Measurements from ENCODE around the gene SPATA9.
"Not testable (repeated sequence)": the region's sequence is repeated elsewhere in the genome, so short reads cannot be mapped to it uniquely, and the experiment has no call there.

DNA sequence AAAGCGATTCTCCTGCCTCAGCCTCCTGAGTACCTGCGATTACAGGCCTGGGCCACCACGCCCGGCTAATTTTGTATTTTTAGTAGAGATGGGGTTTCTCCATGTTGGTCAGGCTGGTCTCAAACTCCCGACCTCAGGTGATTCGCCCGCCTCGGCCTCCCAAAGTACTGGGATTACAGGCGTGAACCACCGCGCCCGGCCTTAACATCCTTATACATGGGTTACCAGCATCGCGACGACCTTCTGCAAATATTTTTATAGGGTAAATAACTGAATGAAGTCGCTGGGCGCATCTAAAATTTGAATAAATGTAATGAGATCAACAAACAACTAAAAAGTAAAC is 36.6 kb downstream of the SPATA9 start:
- TF ChIP-seq, protein P1, sequence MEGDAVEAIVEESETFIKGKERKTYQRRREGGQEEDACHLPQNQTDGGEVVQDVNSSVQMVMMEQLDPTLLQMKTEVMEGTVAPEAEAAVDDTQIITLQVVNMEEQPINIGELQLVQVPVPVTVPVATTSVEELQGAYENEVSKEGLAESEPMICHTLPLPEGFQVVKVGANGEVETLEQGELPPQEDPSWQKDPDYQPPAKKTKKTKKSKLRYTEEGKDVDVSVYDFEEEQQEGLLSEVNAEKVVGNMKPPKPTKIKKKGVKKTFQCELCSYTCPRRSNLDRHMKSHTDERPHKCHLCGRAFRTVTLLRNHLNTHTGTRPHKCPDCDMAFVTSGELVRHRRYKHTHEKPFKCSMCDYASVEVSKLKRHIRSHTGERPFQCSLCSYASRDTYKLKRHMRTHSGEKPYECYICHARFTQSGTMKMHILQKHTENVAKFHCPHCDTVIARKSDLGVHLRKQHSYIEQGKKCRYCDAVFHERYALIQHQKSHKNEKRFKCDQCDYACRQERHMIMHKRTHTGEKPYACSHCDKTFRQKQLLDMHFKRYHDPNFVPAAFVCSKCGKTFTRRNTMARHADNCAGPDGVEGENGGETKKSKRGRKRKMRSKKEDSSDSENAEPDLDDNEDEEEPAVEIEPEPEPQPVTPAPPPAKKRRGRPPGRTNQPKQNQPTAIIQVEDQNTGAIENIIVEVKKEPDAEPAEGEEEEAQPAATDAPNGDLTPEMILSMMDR (IDR thresholded peaks at IDR 0.05; ENCODE audit: extremely low read depth in 1 of 2, insufficient read depth in 1 of 2, low read depth in 1 of 2, low read length in 2 of 2), result not testable (repeated sequence)
- not testable (repeated sequence) for TF ChIP-seq POLR2A (IDR thresholded peaks at IDR 0.05; ENCODE audit: low read depth, low read length); JUN (IDR thresholded peaks at IDR 0.05; ENCODE audit: borderline replicate concordance, insufficient read depth, insufficient read length, low read depth); EZH2 (IDR thresholded peaks at IDR 0.05; ENCODE audit: borderline replicate concordance, low read depth, low read length, severe bottlenecking); MYC (IDR thresholded peaks at IDR 0.05; ENCODE audit: low read depth, low read length); POLR2AphosphoS5 (IDR thresholded peaks at IDR 0.05; ENCODE audit: insufficient read depth, low read depth, low read length)
- TF ChIP-seq, protein P2, sequence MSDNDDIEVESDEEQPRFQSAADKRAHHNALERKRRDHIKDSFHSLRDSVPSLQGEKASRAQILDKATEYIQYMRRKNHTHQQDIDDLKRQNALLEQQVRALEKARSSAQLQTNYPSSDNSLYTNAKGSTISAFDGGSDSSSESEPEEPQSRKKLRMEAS (IDR thresholded peaks at IDR 0.05; ENCODE audit: insufficient read depth, insufficient read length), result not testable (repeated sequence)
